ENCODE data around the gene MOCS1. TPM values are rescaled to one million over a fixed set of nuclear protein-coding genes. Genes with fewer than 3 reads are reported as not detected.

The MOCS1 gene
- total and polyA plus RNA-seq, 2 donors (not counting 1 experiment from before 2014, with no cell fraction given): 11.6 to 21.8 TPM

- Histone ChIP-seq H3K9ac (ENCODE audit: insufficient read depth, low read length) (no peak overlapping the region), H3K4me3 (replicated peaks in 1 of 4; ENCODE audit: control extremely low read depth in 1 of 4, insufficient read depth in 1 of 4, low read depth in 3 of 4, low read length in 4 of 4) (no peak overlapping the region), H3K79me2 (ENCODE audit: control insufficient read depth, insufficient read depth, low read length) (no peaks in the 10 kb centered on the region), H3K9me3 (ENCODE audit: control insufficient read depth, insufficient read depth, low read depth, low read length) (no peaks in the 10 kb centered on the region), H3K36me3 (ENCODE audit: control insufficient read depth, insufficient read depth, low read length) (peaks cover 7% of the 10 kb centered on the region), H3K4me2 (ENCODE audit: extremely low read depth, insufficient read depth, low read length) (no peak overlapping the region), H3K27ac (ENCODE audit: insufficient read depth, low read length) (no peak overlapping the region), H3K4me1 (ENCODE audit: control insufficient read depth, extremely low read depth, insufficient read depth, low read length) (no peaks in the 10 kb centered on the region), H3K27me3 (ENCODE audit: control insufficient read depth, insufficient read depth, low read length) (no peaks in the 10 kb centered on the region), H2AFZ (ENCODE audit: low read length) (no peak overlapping the region), H4K20me1 (ENCODE audit: control insufficient read depth, extremely low read depth, insufficient read depth, low read length) (no peaks in the 10 kb centered on the region)
- no peak for DNase-seq (ENCODE audit: low read depth in 2 of 2)
- TF ChIP-seq CTCF (conservative IDR thresholded peaks at IDR 0.05 in 1 of 2, IDR thresholded peaks at IDR 0.05 in 1 of 2; ENCODE audit: low read depth in 1 of 2, low read length in 2 of 2): no peak
- no peak for TF ChIP-seq EZH2 (IDR thresholded peaks at IDR 0.05; ENCODE audit: low read length, missing control alignments)
These were observed 28.7 kb downstream of the MOCS1 start for GRCh38 chr6:39905640-39905975.

- TF ChIP-seq CTCF (conservative IDR thresholded peaks at IDR 0.05 in 1 of 2, IDR thresholded peaks at IDR 0.05 in 1 of 2; ENCODE audit: low read depth in 1 of 2, low read length in 2 of 2): no peak
- no peak for TF ChIP-seq EZH2 (IDR thresholded peaks at IDR 0.05; ENCODE audit: low read length, missing control alignments)
- no peaks in the 10 kb centered on the region for H3K27me3 ChIP-seq (ENCODE audit: control insufficient read depth, insufficient read depth, low read length)
These were observed 29.2 kb downstream of the MOCS1 start for GRCh38 chr6:39904946-39905639.

GRCh38 chr6:39903656-39904055 is 30.6 kb downstream of the MOCS1 start:
- H3K79me2 ChIP-seq (ENCODE audit: control insufficient read depth, insufficient read depth, low read length): no peaks in the 10 kb centered on the region
- no peak overlapping the region for H3K4me3 ChIP-seq (replicated peaks in 1 of 4; ENCODE audit: control extremely low read depth in 1 of 4, insufficient read depth in 1 of 4, low read depth in 3 of 4, low read length in 4 of 4)
- no peak overlapping the region for H2AFZ ChIP-seq (ENCODE audit: low read length)
- peaks cover 10% of the 10 kb centered on the region for H3K36me3 ChIP-seq (ENCODE audit: control insufficient read depth, insufficient read depth, low read length)
- no peak overlapping the region for H3K27ac ChIP-seq (ENCODE audit: insufficient read depth, low read length)
- H4K20me1 ChIP-seq (ENCODE audit: control insufficient read depth, extremely low read depth, insufficient read depth, low read length): no peaks in the 10 kb centered on the region
- DNase-seq (ENCODE audit: low read depth in 2 of 2): no peak
- no peaks in the 10 kb centered on the region for H3K27me3 ChIP-seq (ENCODE audit: control insufficient read depth, insufficient read depth, low read length)
- no peak overlapping the region for H3K4me2 ChIP-seq (ENCODE audit: extremely low read depth, insufficient read depth, low read length)
- no peaks in the 10 kb centered on the region for H3K9me3 ChIP-seq (ENCODE audit: control insufficient read depth, insufficient read depth, low read depth, low read length)
- no peaks in the 10 kb centered on the region for H3K4me1 ChIP-seq (ENCODE audit: control insufficient read depth, extremely low read depth, insufficient read depth, low read length)
- TF ChIP-seq CTCF (conservative IDR thresholded peaks at IDR 0.05 in 1 of 2, IDR thresholded peaks at IDR 0.05 in 1 of 2; ENCODE audit: low read depth in 1 of 2, low read length in 2 of 2): no peak
- TF ChIP-seq EZH2 (IDR thresholded peaks at IDR 0.05; ENCODE audit: low read length, missing control alignments): no peak
- H3K9ac ChIP-seq (ENCODE audit: insufficient read depth, low read length): no peak overlapping the region

More at GRCh38 chr6:39904946-39905639, 29.2 kb downstream of the MOCS1 start:
- H3K36me3 ChIP-seq (ENCODE audit: control insufficient read depth, insufficient read depth, low read length): peaks cover 9% of the 10 kb centered on the region
- no peaks in the 10 kb centered on the region for H3K4me1 ChIP-seq (ENCODE audit: control insufficient read depth, extremely low read depth, insufficient read depth, low read length)
- no peak overlapping the region for H3K4me2 ChIP-seq (ENCODE audit: extremely low read depth, insufficient read depth, low read length)
- no peaks in the 10 kb centered on the region for H4K20me1 ChIP-seq (ENCODE audit: control insufficient read depth, extremely low read depth, insufficient read depth, low read length)
- H3K9ac ChIP-seq (ENCODE audit: insufficient read depth, low read length): no peak overlapping the region
- no peak overlapping the region for H3K27ac ChIP-seq (ENCODE audit: insufficient read depth, low read length)
- H2AFZ ChIP-seq (ENCODE audit: low read length): no peak overlapping the region
- no peak overlapping the region for H3K4me3 ChIP-seq (replicated peaks in 1 of 4; ENCODE audit: control extremely low read depth in 1 of 4, insufficient read depth in 1 of 4, low read depth in 3 of 4, low read length in 4 of 4)
- no peaks in the 10 kb centered on the region for H3K79me2 ChIP-seq (ENCODE audit: control insufficient read depth, insufficient read depth, low read length)
- no peaks in the 10 kb centered on the region for H3K9me3 ChIP-seq (ENCODE audit: control insufficient read depth, insufficient read depth, low read depth, low read length)
- DNase-seq (ENCODE audit: low read depth in 2 of 2): no peak
